SK-N-SH (cell line): Measurements from ENCODE around the gene IL17A. TPM values are rescaled to one million over a fixed set of nuclear protein-coding genes. Genes with fewer than 3 reads are reported as not detected.

ENCODE experiments used
- CTCF ChIA-PET: fragments of 300-600, 350-600 bp; formaldehyde crosslinking; extraction: SDS; loops from one replicate; lab custom pipeline; 2021; lab: Yijun Ruan, JAX
- POLR2A ChIA-PET: fragments of 350-600 bp; sonication (Branson Sonifier 250); formaldehyde crosslinking; extraction: SDS; loops from one replicate; lab custom pipeline; 2020; ENCODE audit warnings: antibody characterized with exemption, inconsistent platforms; lab: Yijun Ruan, JAX
- DNase-seq: peaks from one replicate; pipeline ENCODE4 v3.0.0; 2012
- H2AFZ ChIP-seq: fragments of 200-600 bp; sonication (generic); 2 replicates; pipeline ENCODE4 v1.8.1; 2016; ENCODE audit warnings: antibody characterized with exemption, mild to moderate bottlenecking, low read depth
- H3F3A ChIP-seq: fragments of 200-600 bp; sonication (generic); replicated peaks from 2 replicates; pipeline ENCODE3; 2016; ENCODE audit warnings: antibody characterized with exemption, mild to moderate bottlenecking; ENCODE audit not compliant: insufficient read depth
- H3K27ac ChIP-seq, 2 experiments: fragments of 200-500 bp in 1 of 2; fragments of 200-600 bp in 1 of 2; sonication (Bioruptor generic) in 1 of 2; sonication (generic), shearing (Covaris generic) in 1 of 2; 2 replicates each; pipeline versions ENCODE4 v1.5.1 to v1.6.1; 2014 to 2016; ENCODE audit warnings: low read depth in 2 of 2, inconsistent platforms in 1 of 2, low read length in 1 of 2, mild to moderate bottlenecking in 1 of 2, mixed read lengths in 1 of 2
- H3K27me3 ChIP-seq: fragments of 200-600 bp; sonication (generic), shearing (Covaris generic); 2 replicates; pipeline ENCODE4 v1.6.1; 2016; ENCODE audit warnings: mixed run types; ENCODE audit not compliant: insufficient read depth
- H3K36me3 ChIP-seq, 2 experiments: fragments of 200-500 bp in 1 of 2; fragments of 200-600 bp in 1 of 2; sonication (Bioruptor generic) in 1 of 2; sonication (generic) in 1 of 2; replicated peaks in 1 of 2; 2 replicates each; pipeline versions ENCODE3 to v1.5.1; 2014 to 2016; ENCODE audit warnings: low read length in 1 of 2, mild to moderate bottlenecking in 1 of 2; ENCODE audit not compliant: insufficient read depth in 2 of 2, control insufficient read depth in 1 of 2
- H3K4me1 ChIP-seq, 2 experiments: fragments of 200-500 bp in 1 of 2; fragments of 200-600 bp in 1 of 2; sonication (Bioruptor generic) in 1 of 2; sonication (generic), shearing (Covaris generic) in 1 of 2; 2 replicates each; pipeline versions ENCODE4 v1.5.1 to v1.6.1; 2014 to 2016; ENCODE audit warnings: low read depth in 1 of 2, low read length in 1 of 2, mixed run types in 1 of 2; ENCODE audit not compliant: insufficient read depth in 2 of 2, control insufficient read depth in 1 of 2
- H3K4me2 ChIP-seq: fragments of 200-600 bp; sonication (generic), shearing (Covaris generic); 2 replicates; pipeline ENCODE4 v1.6.1; 2017; ENCODE audit warnings: mixed run types
- H3K4me3 ChIP-seq, 2 experiments: fragments of 200-500 bp in 1 of 2; fragments of 200-600 bp in 1 of 2; sonication (Bioruptor generic) in 1 of 2; sonication (generic), shearing (Covaris generic) in 1 of 2; 2 replicates each; pipeline versions ENCODE4 v1.5.1 to v1.8.1; 2014 to 2016; ENCODE audit warnings: low read depth in 2 of 2, inconsistent platforms in 1 of 2, low read length in 1 of 2, mild to moderate bottlenecking in 1 of 2, mixed read lengths in 1 of 2, moderate library complexity in 1 of 2
- H3K79me2 ChIP-seq: fragments of 200-600 bp; sonication (generic); 2 replicates; pipeline ENCODE4 v1.8.1; 2017; ENCODE audit warnings: mild to moderate bottlenecking; ENCODE audit not compliant: insufficient read depth
- H3K9ac ChIP-seq: fragments of 200-600 bp; sonication (generic); 2 replicates; pipeline ENCODE4 v1.6.1; 2017; ENCODE audit warnings: mixed run types
- H3K9me2 ChIP-seq: fragments of 200-600 bp; sonication (generic); 2 replicates; pipeline ENCODE4 v1.6.1; 2017; ENCODE audit warnings: mixed run types
- H3K9me3 ChIP-seq: fragments of 200-600 bp; sonication (generic); 2 replicates; pipeline ENCODE4 v1.6.1; 2017; ENCODE audit warnings: mixed run types, mild to moderate bottlenecking, moderate library complexity
- H4K20me1 ChIP-seq: fragments of 200-600 bp; sonication (generic); 2 replicates; pipeline ENCODE4 v1.6.1; 2017; ENCODE audit warnings: mild to moderate bottlenecking, mixed run types; ENCODE audit not compliant: insufficient read depth
- CHD2 ChIP-seq: fragments of 150-350 bp; IDR thresholded peaks from 2 replicates; pipeline ENCODE4 v1.6.1; 2018; ENCODE audit warnings: low read length; ENCODE audit not compliant: partially characterized antibody
- FOXJ3 ChIP-seq: sonication (generic); formaldehyde crosslinking; IDR thresholded peaks from 2 replicates; pipeline ENCODE4 v1.5.1; 2020; ENCODE audit warnings: mild to moderate bottlenecking, missing genetic modification reagents
- MEF2A ChIP-seq: IDR thresholded peaks from 2 replicates; pipeline ENCODE4 v1.4.0; 2012; ENCODE audit warnings: low read depth, borderline replicate concordance
- MXI1 ChIP-seq: IDR thresholded peaks from 2 replicates; pipeline ENCODE4 v1.6.1; 2012; ENCODE audit warnings: mild to moderate bottlenecking, low read depth, low read length, improper control_type of control experiment
- TCF12 ChIP-seq: IDR thresholded peaks from 2 replicates; pipeline ENCODE4 v1.4.0; 2012
- TEAD4 ChIP-seq: IDR thresholded peaks from 2 replicates; pipeline ENCODE4 v1.4.0; 2012; ENCODE audit warnings: mild to moderate bottlenecking, borderline replicate concordance; ENCODE audit not compliant: insufficient read depth
- ZBTB33 ChIP-seq: IDR thresholded peaks from 2 replicates; pipeline ENCODE4 v1.4.0; 2012; ENCODE audit warnings: low read depth, borderline replicate concordance
- WGBS: methylation state at CpG from one replicate; pipeline ENCODE4 v1.1.6; 2017; ENCODE audit warnings: low lambda C conversion rate; 5-methylcytosine and 5-hydroxymethylcytosine counted together
- polyA plus RNA-seq, 3 experiments: library from polyadenylated mRNA; depleted of rRNA; stranded (reverse); fragments of >200 nt; gene quantifications; 2 replicates each; pipeline ENCODE4 v1.2.3, GENCODE V29; 2012
- TF ChIP-seq, protein P1 (sequence below): fragments of 150-350 bp; IDR thresholded peaks from 2 replicates; pipeline ENCODE4 v1.6.1; 2017; ENCODE audit warnings: antibody characterized with exemption, low read length, low read depth, borderline replicate concordance

IL17A gene
- polyA plus RNA-seq, 1 of the 3 experiments (the other 2 are of a cell fraction) = not detected

- TF ChIP-seq ZBTB33 (no peak), MEF2A (no peak), FOXJ3 (CRISPR knock-in tag) (no peak)
- TF ChIP-seq, protein P1, sequence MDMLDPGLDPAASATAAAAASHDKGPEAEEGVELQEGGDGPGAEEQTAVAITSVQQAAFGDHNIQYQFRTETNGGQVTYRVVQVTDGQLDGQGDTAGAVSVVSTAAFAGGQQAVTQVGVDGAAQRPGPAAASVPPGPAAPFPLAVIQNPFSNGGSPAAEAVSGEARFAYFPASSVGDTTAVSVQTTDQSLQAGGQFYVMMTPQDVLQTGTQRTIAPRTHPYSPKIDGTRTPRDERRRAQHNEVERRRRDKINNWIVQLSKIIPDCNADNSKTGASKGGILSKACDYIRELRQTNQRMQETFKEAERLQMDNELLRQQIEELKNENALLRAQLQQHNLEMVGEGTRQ = no peak
Observed at GRCh38 chr6:52231406-52232127, 45.4 kb downstream of the IL17A start (continued).

GRCh38 chr6:52233005-52233404 is 46.8 kb downstream of the IL17A start:
- H3K36me3 ChIP-seq = no peaks in the 10 kb centered on the region
- no peak overlapping the region for H3K4me3 ChIP-seq
- no peaks in the 10 kb centered on the region for H3K9me2 ChIP-seq
- no peaks in the 10 kb centered on the region; the same call in 1 of the 2 replicates for H3K9me3 ChIP-seq
- POLR2A ChIA-PET = no interaction called here
- no peak for DNase-seq
- H3K27ac ChIP-seq = no peak overlapping the region
- no peak overlapping the region for H3K4me2 ChIP-seq
- H3K27me3 ChIP-seq = no peaks in the 10 kb centered on the region; the same call in 1 of the 2 replicates
- H3K9ac ChIP-seq = no peak overlapping the region
- H2AFZ ChIP-seq = no peak overlapping the region
- H3F3A ChIP-seq = peaks cover 3% of the 10 kb centered on the region
- CTCF ChIA-PET = interaction anchor here (0.9 to 3.3 kb wide), 8 partner anchors 10 to 187 kb away, joined by 3 to 37 read pairs (median 4); no protein-coding TSS in a partner anchor
- WGBS = 52% methylated on average over 4 of the region's 4 CpGs
- no peaks in the 10 kb centered on the region for H3K79me2 ChIP-seq
- no peaks in the 10 kb centered on the region for H3K4me1 ChIP-seq
- H4K20me1 ChIP-seq = no peaks in the 10 kb centered on the region
- TF ChIP-seq, protein P1 = no peak
- no peak for TF ChIP-seq TEAD4
- TF ChIP-seq CHD2 = no peak
- no peak for TF ChIP-seq MXI1
- TF ChIP-seq ZBTB33 = no peak
- no peak for TF ChIP-seq TCF12
- TF ChIP-seq FOXJ3 (CRISPR knock-in tag) = no peak
